Epidermal melanocyte (primary cell): ENCODE measurements around the gene TGFB2.

ENCODE experiments used
- DNase-seq: peaks from one replicate; pipeline ENCODE4 v3.0.0; 2011; ENCODE audit warnings: low spot score; ENCODE audit not compliant: insufficient read length

TGFB2 gene

DNA sequence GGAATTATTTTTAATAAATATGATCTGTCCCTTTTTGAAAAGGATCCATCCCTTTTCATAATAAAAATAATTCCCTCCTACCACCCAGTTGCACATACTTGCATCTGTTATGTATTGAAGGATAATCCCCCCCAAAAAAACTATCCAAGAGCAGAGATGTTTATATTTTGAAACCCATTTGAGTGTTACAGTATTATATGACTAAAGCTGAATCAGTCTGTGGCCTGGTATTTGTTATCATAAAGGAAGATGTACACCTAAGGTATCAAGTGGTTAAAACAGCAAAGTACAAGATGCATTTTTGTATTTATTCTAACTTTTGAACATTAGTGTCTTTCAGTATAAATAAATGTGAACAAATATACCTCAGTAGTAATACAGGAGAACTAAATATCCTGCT, 12.7 kb upstream of the TGFB2 start:
- DNase-seq: no peak

DNA sequence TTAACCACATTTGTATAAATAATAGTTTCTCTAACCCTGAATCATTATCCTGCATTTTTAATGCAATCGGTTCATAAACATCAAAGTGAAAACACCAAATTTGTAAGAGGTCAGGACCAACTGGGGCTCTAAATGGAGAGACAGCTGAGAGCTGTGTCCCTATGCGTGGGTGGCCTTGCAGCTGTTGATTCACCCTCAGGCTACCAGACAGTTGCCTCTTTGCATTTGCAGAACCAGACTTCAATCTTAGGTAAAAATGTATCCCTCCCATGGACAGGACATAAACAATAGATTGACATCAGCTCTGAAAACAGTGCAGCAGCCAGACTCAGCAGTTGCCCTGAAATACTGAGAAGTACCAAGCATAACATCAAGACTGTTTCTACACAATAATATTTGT, 8.8 kb upstream of the TGFB2 start:
- no peak for DNase-seq

DNA sequence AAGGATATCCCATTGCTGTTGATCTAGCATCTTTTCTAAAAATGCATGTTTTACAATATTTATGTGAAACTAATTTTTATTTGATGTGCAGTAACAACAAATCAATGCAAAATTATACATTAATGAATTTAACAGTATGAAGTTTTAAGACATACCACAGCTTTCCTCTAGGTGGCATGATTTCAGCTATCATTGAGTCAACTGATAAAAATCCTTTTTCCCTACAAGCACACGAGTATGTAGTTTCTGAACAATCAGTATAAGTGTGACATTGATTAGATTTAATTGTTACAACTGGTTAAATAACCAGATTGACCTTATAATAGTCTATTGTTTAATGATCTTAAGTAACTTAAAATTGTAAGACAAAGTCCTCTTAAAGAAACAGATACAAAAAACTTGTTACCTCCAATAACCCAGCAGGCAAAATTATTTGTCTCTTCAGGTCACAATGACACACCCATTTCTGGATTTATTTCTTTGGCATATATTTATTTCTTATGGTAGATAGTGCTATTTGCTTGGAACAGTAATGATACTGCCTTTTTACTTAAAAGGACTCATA, 5.8 kb upstream of the TGFB2 start:
- no peak for DNase-seq

- DNase-seq: no peak
Observed at GRCh38 chr1:218341325-218341724, 3.8 kb upstream of the TGFB2 start.

DNA sequence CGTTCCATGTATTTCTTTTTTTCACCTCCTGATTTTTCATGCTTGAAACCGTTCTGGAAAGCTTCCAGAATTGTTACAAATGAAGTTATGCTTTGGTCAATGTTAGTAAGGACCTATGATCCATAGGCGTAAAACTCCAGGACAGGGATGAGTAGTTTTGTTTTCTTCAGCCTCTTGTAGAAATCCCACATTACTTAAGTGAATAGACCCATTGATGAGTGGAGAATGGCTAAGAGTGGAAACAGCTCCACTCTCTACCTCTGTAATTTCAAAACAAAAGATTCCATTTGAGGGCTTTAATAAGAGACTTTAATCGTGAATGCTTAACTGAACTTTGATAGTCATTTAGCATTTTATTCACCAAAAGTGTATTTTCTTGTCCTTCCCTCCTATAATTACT, 3.0 kb upstream of the TGFB2 start:
- DNase-seq: no peak

GRCh38 chr1:218345673-218346390, 696 bp downstream of the TGFB2 start:
- DNase-seq: no peak

DNA sequence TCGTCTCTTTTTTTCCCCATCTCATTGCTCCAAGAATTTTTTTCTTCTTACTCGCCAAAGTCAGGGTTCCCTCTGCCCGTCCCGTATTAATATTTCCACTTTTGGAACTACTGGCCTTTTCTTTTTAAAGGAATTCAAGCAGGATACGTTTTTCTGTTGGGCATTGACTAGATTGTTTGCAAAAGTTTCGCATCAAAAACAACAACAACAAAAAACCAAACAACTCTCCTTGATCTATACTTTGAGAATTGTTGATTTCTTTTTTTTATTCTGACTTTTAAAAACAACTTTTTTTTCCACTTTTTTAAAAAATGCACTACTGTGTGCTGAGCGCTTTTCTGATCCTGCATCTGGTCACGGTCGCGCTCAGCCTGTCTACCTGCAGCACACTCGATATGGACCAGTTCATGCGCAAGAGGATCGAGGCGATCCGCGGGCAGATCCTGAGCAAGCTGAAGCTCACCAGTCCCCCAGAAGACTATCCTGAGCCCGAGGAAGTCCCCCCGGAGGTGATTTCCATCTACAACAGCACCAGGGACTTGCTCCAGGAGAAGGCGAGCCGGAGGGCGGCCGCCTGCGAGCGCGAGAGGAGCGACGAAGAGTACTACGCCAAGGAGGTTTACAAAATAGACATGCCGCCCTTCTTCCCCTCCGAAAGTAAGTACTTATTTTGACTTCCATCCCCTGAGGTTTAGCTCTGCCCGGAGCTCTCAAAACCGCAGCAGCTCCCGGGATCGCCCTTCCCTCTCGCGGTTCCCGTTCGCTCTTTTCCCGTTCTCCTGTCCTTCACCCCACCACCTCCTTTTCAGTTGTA, 1.5 kb downstream of the TGFB2 start:
- no peak for DNase-seq

DNA sequence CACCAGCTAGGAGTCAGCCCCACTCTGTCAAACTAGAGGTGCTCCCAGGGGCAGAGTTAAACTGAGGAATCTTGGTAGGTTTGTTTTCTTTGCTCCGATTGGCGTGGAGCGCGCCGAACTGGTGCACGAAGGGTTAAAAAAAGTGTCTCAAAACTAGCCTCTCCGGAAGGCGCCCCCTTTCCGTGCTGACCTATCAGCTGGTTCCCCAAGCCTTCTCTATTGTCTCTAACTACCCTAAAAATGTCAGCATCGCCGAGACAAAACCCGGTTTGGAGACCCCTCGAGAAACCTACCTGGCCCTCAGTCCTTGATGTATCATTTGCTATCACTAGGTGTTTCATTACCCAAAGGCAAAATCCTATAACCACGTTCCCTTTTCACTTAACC, 2.2 kb downstream of the TGFB2 start:
- no peak for DNase-seq

DNA sequence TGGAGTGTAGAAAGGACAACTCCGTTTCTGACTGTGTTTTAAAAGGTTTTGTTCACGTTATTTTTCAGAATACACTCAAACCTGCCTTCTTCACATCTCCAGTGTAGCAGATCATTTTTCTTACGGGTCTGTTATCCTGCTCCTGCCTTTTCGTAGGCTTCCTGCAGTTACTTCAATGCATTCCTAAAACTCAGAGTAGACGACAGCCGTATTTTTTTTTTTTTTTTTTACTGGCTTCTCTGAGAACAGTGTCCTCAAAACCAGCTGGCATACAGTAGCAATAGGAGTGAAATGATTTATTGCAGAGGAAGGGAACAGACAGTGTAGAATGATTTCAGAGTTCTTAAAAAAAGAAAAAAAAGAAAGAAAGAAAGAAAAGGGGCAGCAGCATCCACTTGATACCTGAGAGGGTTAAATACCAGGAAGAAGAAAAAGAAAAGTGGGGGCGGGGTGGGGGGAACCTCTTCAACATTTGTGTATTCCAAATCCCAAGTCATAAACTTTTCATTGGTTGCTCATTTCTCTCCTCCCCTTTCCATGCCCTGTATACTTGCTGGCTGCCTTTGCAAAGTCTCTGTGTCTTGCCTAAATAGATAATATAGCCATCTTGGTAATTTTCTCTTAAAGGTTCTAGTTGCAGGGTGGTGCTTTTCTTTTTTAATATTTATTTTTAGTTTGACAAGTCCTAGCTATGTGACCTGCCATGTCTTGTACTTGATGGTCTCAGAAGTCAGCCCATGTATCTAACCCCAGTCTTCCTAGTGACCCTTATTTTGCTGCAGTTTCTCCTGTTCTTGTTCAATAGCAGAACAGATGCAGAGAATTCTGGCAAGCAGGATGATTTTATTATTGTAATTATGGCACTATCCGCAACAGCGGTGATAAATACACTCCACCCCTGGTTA, 2.8 kb downstream of the TGFB2 start:
- DNase-seq: no peak

DNA sequence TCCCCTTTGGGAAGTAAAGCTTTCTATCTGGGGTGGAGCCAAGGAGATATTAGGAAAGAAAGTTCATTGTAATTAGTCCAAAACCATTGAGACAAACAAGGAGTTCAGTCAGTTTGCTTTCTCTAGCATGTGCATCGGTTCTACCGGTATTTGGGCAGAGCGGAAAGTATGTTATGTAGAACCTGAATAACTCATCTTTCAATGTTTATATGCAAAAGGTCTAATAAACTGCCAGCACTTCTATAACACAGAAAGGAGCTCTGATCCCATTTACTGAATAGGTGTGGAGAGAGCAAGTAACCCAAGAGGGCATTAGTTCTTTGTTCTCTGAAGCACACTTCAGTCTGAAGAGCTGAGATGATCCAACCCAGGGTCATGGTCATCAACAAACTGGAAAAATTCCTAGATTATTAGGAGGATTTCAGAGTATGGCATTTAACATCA, 3.5 kb downstream of the TGFB2 start:
- no peak for DNase-seq

DNA sequence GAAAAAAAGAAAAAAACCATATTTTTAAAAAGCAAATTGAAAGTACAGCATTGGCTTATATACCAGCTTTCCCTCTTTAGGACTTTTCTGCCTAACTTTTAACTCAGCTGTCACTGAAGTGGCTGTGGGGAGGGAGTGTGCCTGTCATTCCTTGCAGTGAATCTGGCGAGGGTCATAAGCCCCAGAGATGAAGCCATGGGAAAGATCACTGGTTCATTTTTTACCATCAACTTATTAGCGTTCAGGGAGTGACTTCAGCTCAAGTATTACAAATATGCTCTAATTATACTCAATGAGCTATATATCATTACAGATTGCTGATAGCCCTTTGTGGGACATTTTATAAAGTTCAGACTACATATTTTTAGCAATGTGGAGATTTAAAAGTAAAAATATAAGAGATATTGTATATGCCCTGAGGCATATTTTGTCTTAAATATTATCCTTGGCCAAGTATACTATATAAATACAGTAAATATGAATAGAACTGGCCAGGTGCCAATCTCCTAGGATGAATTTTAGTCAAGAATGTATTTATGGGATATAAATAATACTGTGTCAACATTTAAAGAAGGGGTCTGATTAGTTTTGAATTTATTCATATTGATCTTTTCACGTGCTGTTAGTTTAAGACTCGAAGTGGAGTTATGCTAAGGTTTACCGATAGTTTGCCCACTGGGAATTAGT, 4.4 kb downstream of the TGFB2 start:
- DNase-seq: no peak

GRCh38 chr1:218350035-218350525, 4.9 kb downstream of the TGFB2 start:
- DNase-seq: no peak

- no peak for DNase-seq
Observed at GRCh38 chr1:218350801-218351266, 5.7 kb downstream of the TGFB2 start.

DNA sequence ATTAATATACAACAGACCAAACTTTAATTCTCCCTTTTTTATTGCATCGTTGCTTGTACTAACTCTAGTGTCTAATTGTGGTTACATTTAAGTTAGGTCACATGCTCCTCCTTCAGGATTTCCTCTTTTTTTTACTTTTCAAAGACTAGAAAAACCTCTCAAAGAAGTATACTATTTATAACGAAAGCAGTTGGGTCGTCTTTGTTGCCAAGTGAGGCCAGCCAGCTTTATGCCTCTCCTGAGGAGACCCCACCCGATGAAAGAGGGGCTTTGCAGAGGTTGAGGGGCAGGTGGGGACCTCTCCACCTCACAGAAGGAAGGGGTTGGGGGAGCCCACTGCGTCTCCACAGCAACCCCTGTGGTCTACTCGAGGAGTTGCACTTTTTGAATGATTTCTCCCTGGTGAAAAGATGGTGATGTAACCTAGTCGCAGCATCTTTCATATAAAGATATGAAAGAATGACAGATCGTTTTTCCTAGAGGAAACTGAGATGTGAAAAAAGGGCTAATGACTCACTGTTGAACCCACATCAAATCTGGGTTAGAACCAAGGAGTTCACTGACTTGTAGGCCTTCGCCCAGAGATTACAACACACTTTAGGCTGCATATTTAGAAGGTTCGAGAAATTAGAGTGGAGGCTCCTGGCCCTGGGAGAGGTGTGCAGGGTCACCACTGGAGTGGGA, 6.4 kb downstream of the TGFB2 start:
- no peak for DNase-seq

GRCh38 chr1:218352075-218352438, 6.9 kb downstream of the TGFB2 start:
- DNase-seq: no peak

DNA sequence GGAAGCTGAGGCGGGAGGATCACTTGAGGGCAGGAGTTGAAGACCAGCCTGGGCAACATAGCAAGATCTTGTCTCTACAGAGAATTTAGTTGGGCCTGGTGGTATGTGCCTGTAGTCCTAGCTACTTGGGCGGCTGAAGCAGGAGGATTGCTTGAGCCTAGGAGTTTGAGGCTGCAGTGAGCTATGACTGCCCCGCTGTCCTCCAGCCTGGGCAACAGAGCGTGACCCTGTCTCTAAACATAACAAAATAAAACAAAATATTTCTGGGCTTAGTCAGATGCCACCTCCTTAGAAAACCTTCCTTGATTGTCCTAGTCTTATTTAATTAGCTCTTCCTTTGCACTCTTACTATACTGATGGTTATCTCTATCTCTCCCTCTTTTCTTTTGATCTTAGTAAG, 8.5 kb downstream of the TGFB2 start:
- no peak for DNase-seq

- DNase-seq: no peak
Observed at GRCh38 chr1:218355278-218355677, 10.1 kb downstream of the TGFB2 start.

DNA sequence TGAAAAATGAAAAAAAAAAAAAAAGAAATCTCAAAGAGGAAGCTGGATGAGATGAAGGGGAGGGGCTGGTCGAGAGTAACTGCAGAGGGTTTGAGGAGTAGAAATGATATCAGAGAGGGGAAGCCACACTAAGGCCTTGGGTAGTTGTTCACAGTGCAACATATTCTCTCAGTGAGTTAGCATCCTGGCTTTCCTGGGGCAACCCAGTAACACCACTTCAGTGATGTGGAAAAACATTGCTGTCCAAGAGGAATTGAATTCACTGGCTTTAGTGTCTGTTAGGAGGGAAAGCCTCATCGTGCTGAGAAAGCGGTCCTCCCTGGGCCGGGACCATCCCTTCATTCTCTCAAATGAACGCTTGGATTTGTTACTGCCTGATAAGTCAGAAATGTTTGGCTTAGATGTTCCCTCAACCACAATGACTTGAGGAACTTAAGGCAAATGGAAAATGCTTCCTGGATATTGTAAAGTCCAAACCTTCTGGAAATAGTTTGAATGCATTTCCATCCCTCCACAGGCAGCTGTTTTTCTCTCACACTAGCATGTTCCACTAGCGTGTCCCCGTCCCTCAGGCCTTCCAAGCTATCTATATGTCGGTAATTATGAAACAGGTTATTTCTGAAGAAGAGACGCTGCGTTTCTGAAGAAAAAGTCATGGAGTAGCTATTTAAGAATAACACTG, 12.2 kb downstream of the TGFB2 start:
- DNase-seq: no peak

GRCh38 chr1:218357893-218358232, 12.7 kb downstream of the TGFB2 start:
- DNase-seq: no peak
